Astrocyte of the spinal cord (primary cell): Measurements from ENCODE around the gene SURF2.

ENCODE experiments used
- DNase-seq: peaks from one replicate; pipeline ENCODE4 v3.0.0; 2011; ENCODE audit warnings: low read depth, low spot score
- H3K4me3 ChIP-seq: 2 replicates; pipeline ENCODE4 v1.5.1; 2011; ENCODE audit warnings: low read depth, mild to moderate bottlenecking, low read length, moderate library complexity
- CTCF ChIP-seq: IDR thresholded peaks from 2 replicates; pipeline ENCODE4 v1.5.1; 2012; ENCODE audit warnings: low read depth, mild to moderate bottlenecking, low read length, inconsistent platforms
- in situ Hi-C: cut with HindIII; loops from 2 replicates; pipeline ENCODE4 v1.10.0; 2017; ENCODE audit warnings: low sequenced_read_pairs

SURF2 gene

GRCh38 chr9:133369933-133370332 lies 13.6 kb downstream of the SURF2 start:
- in situ Hi-C loops, result no loop called here
- DNase-seq, result no peak
- TF ChIP-seq CTCF, result no peak
- no peak overlapping the region for H3K4me3 ChIP-seq

- in situ Hi-C loops, result no loop called here
These were observed 14.3 kb downstream of the SURF2 start for GRCh38 chr9:133370685-133371084.

GRCh38 chr9:133371261-133371711 lies 14.9 kb downstream of the SURF2 start:
- no peak overlapping the region for H3K4me3 ChIP-seq
- TF ChIP-seq CTCF, result no peak
- in situ Hi-C loops, result no loop called here
- DNase-seq, result peak; percentile 22

More at GRCh38 chr9:133370685-133371084, 14.3 kb downstream of the SURF2 start:
- H3K4me3 ChIP-seq, result no peak overlapping the region
- DNase-seq, result no peak
- no peak for TF ChIP-seq CTCF

- no peak overlapping the region for H3K4me3 ChIP-seq
- DNase-seq, result no peak
- in situ Hi-C loops, result no loop called here
- TF ChIP-seq CTCF, result no peak
These were observed 15.8 kb downstream of the SURF2 start for GRCh38 chr9:133372144-133372543.

GRCh38 chr9:133374612-133375115 lies 18.3 kb downstream of the SURF2 start:
- TF ChIP-seq CTCF, result no peak
- peak; percentile 67 for DNase-seq
- in situ Hi-C loops, result no loop called here
- peak overlapping the region; percentile 96 for H3K4me3 ChIP-seq

- in situ Hi-C loops, result no loop called here
- H3K4me3 ChIP-seq, result peak overlapping the region; percentile 96
- DNase-seq, result peak; percentile 54
- peak; percentile 32 for TF ChIP-seq CTCF
These were observed 18.9 kb downstream of the SURF2 start for GRCh38 chr9:133375116-133375723.
